Hematopoietic multipotent progenitor cell treated with erythropoietin and hydrocortisone succinate and interleukin-3 and kit ligand, for 15 days (in vitro differentiated cells): ENCODE results near the gene SMARCAL1.

Experiments
- DNase-seq: peaks from one replicate; pipeline ENCODE4 v3.0.0-alpha.2; 2015; ENCODE audit warnings: low spot score

Gene SMARCAL1

GRCh38 chr2:216428618-216429350 is 16.5 kb downstream of the SMARCAL1 start:
- no peak for DNase-seq

- DNase-seq = no peak
Observed at GRCh38 chr2:216429428-216429827, 17.1 kb downstream of the SMARCAL1 start.

- no peak for DNase-seq
Observed at GRCh38 chr2:216430811-216431530, 18.7 kb downstream of the SMARCAL1 start.

- no peak for DNase-seq
Observed at GRCh38 chr2:216431531-216431856, 19.2 kb downstream of the SMARCAL1 start.

GRCh38 chr2:216436383-216436782 is 24.1 kb downstream of the SMARCAL1 start:
- no peak for DNase-seq

GRCh38 chr2:216441308-216442010 is 29.2 kb downstream of the SMARCAL1 start:
- DNase-seq = no peak

- no peak for DNase-seq
Observed at GRCh38 chr2:216445501-216445900, 33.2 kb downstream of the SMARCAL1 start.

- DNase-seq = no peak
Observed at GRCh38 chr2:216446343-216446742, 34.1 kb downstream of the SMARCAL1 start.

- DNase-seq = no peak
Observed at GRCh38 chr2:216447293-216447692, 35.0 kb downstream of the SMARCAL1 start.

- no peak for DNase-seq
Observed at GRCh38 chr2:216448829-216449228, 36.5 kb downstream of the SMARCAL1 start.

- DNase-seq = no peak
Observed at GRCh38 chr2:216450346-216450745, 38.1 kb downstream of the SMARCAL1 start.

GRCh38 chr2:216450784-216451183 is 38.5 kb downstream of the SMARCAL1 start:
- DNase-seq = no peak

GRCh38 chr2:216453955-216454614 is 41.8 kb downstream of the SMARCAL1 start:
- no peak for DNase-seq

GRCh38 chr2:216463148-216463547 is 50.9 kb downstream of the SMARCAL1 start:
- DNase-seq = no peak

GRCh38 chr2:216464104-216464720 is 51.9 kb downstream of the SMARCAL1 start:
- DNase-seq = no peak

- no peak for DNase-seq
Observed at GRCh38 chr2:216465579-216466195, 53.4 kb downstream of the SMARCAL1 start.

GRCh38 chr2:216467845-216468244 is 55.6 kb downstream of the SMARCAL1 start:
- no peak for DNase-seq

GRCh38 chr2:216469661-216470060 is 57.4 kb downstream of the SMARCAL1 start:
- DNase-seq = no peak

- no peak for DNase-seq
Observed at GRCh38 chr2:216473187-216473586, 60.9 kb downstream of the SMARCAL1 start.

GRCh38 chr2:216474925-216475670 is 62.8 kb downstream of the SMARCAL1 start:
- DNase-seq = no peak

- no peak for DNase-seq
Observed at GRCh38 chr2:216475767-216476166, 63.5 kb downstream of the SMARCAL1 start.
